Activated T-cell treated with anti-CD3 and anti-CD28 coated beads, Interleukin-2, amount 50 U/mL, for 24 hours (primary cell): Measurements from ENCODE around the gene IBTK.
"Not testable (repeated sequence)": the region's sequence is repeated elsewhere in the genome, so short reads cannot be mapped to it uniquely, and the experiment has no call there.

Experiments used
- DNase-seq: peaks from one replicate; pipeline ENCODE4 v3.0.0-alpha.2; 2020
- H3K27ac Mint-ChIP-seq: 2 replicates; pipeline ENCODE4 v1.8.0; 2020; ENCODE audit warnings: mild to moderate bottlenecking, mixed read lengths
- H3K27me3 Mint-ChIP-seq: 2 replicates; pipeline ENCODE4 v1.8.0; 2020; ENCODE audit warnings: mixed read lengths
- H3K36me3 Mint-ChIP-seq: 2 replicates; pipeline ENCODE4 v1.8.0; 2020; ENCODE audit warnings: low read depth, mixed read lengths
- H3K4me1 Mint-ChIP-seq: 2 replicates; pipeline ENCODE4 v1.8.0; 2020; ENCODE audit warnings: low read depth, mixed read lengths
- H3K4me3 Mint-ChIP-seq: 2 replicates; pipeline ENCODE4 v1.8.0; 2020; ENCODE audit warnings: mild to moderate bottlenecking, moderate library complexity, mixed read lengths
- H3K9me3 Mint-ChIP-seq: 2 replicates; pipeline ENCODE4 v1.8.0; 2020; ENCODE audit warnings: mixed read lengths

The IBTK gene

GRCh38 chr6:82220167-82220566 is 27.4 kb downstream of the IBTK start:
- no peaks in the 10 kb centered on the region for H3K9me3 Mint-ChIP-seq
- H3K36me3 Mint-ChIP-seq, result peaks cover 77% of the 10 kb centered on the region

DNA sequence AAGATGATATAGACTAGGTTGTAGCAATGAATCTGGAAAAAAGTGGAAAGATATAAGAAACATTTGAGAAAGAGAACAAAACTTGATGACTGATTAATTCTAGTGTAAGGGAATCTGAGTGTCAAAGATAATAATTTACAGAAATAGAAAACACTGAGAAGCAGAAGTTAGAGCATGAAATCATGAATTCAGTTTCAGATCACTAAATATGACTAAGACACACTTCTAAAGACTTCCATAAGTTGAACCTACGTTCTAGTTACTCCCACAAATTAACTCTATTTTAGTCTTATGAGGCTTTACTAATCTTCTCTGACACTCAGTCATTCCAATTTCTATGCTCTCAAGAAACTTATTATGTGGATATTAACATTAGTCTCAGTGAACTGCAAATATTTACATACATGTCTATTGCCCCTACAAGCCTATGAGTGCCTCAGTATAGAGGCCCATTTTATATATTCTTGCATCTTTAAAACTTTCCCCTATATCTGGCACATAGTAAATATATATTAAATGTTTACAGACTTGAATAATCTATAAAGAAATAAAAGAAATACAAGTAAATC is 30.4 kb downstream of the IBTK start:
- no peaks in the 10 kb centered on the region for H3K27me3 Mint-ChIP-seq
- peaks cover 85% of the 10 kb centered on the region for H3K36me3 Mint-ChIP-seq
- no peak for DNase-seq
- H3K9me3 Mint-ChIP-seq, result no peaks in the 10 kb centered on the region
- peaks cover 3% of the 10 kb centered on the region for H3K4me1 Mint-ChIP-seq
- H3K27ac Mint-ChIP-seq, result peak overlapping the region; percentile 2
- no peak overlapping the region for H3K4me3 Mint-ChIP-seq

More at GRCh38 chr6:82220167-82220566, 27.4 kb downstream of the IBTK start:
- H3K4me3 Mint-ChIP-seq, result no peak overlapping the region
- H3K4me1 Mint-ChIP-seq, result peaks cover 3% of the 10 kb centered on the region
- no peaks in the 10 kb centered on the region for H3K27me3 Mint-ChIP-seq
- DNase-seq, result no peak
- H3K27ac Mint-ChIP-seq, result no peak overlapping the region

- Mint-ChIP-seq H3K4me3 (no peak overlapping the region), H3K27ac (peak overlapping the region; percentile 2), H3K9me3 (no peaks in the 10 kb centered on the region), H3K36me3 (peaks cover 85% of the 10 kb centered on the region), H3K4me1 (peaks cover 3% of the 10 kb centered on the region), H3K27me3 (no peaks in the 10 kb centered on the region)
- DNase-seq, result no peak
These were observed 31.0 kb downstream of the IBTK start for GRCh38 chr6:82216549-82216948.

GRCh38 chr6:82211326-82211725 is 36.2 kb downstream of the IBTK start:
- Mint-ChIP-seq H3K4me3 (no peak overlapping the region), H3K9me3 (no peaks in the 10 kb centered on the region), H3K27me3 (no peaks in the 10 kb centered on the region), H3K27ac (no peak overlapping the region), H3K4me1 (peaks cover 4% of the 10 kb centered on the region), H3K36me3 (peaks cover 83% of the 10 kb centered on the region)
- no peak for DNase-seq

DNA sequence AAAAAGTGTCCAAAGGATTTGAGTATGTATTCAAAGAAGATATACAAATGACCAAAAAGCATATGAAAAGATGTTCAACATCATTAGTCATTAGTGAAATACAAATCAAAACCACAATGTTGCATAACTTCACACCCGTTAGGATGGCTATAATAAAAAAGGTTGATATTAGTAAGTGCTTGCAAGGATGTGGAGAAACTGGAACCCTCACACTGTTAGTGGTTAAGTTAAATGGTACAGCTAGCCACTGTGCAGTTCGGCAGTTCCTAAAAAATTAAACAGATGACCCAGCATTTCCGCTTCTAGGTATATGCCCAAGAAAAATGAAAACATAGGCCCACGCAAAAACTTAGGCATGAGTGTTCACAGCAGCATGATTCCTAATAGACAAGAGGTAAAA is 38.6 kb downstream of the IBTK start:
- Mint-ChIP-seq H3K4me1 (peaks cover 4% of the 10 kb centered on the region), H3K27ac (no peak overlapping the region), H3K9me3 (no peaks in the 10 kb centered on the region), H3K36me3 (peaks cover 84% of the 10 kb centered on the region), H3K4me3 (no peak overlapping the region), H3K27me3 (no peaks in the 10 kb centered on the region)
- no peak for DNase-seq

- no peak for DNase-seq
- H3K9me3 Mint-ChIP-seq, result no peaks in the 10 kb centered on the region
- H3K4me1 Mint-ChIP-seq, result peaks cover 4% of the 10 kb centered on the region
- peaks cover 80% of the 10 kb centered on the region for H3K36me3 Mint-ChIP-seq
- H3K4me3 Mint-ChIP-seq, result no peak overlapping the region
- H3K27ac Mint-ChIP-seq, result peak overlapping the region; percentile 50
- H3K27me3 Mint-ChIP-seq, result no peaks in the 10 kb centered on the region
These were observed 41.6 kb downstream of the IBTK start for GRCh38 chr6:82205930-82206392.

- Mint-ChIP-seq H3K4me3 (no peak overlapping the region), H3K36me3 (peaks cover 83% of the 10 kb centered on the region), H3K4me1 (peaks cover 3% of the 10 kb centered on the region), H3K27me3 (no peaks in the 10 kb centered on the region), H3K9me3 (no peaks in the 10 kb centered on the region), H3K27ac (no peak overlapping the region)
- no peak for DNase-seq
These were observed 43.5 kb downstream of the IBTK start for GRCh38 chr6:82204020-82204419.

- DNase-seq, result no peak
These were observed 49.8 kb downstream of the IBTK start for GRCh38 chr6:82197784-82198183.

GRCh38 chr6:82197245-82197644 is 50.3 kb downstream of the IBTK start:
- peaks cover 88% of the 10 kb centered on the region for H3K36me3 Mint-ChIP-seq
- H3K27me3 Mint-ChIP-seq, H3K4me1 Mint-ChIP-seq, DNase-seq, H3K27ac Mint-ChIP-seq, H3K9me3 Mint-ChIP-seq, H3K4me3 Mint-ChIP-seq: not testable (repeated sequence)

More at GRCh38 chr6:82197784-82198183, 49.8 kb downstream of the IBTK start:
- H3K36me3 Mint-ChIP-seq, result peaks cover 88% of the 10 kb centered on the region
- H3K4me3 Mint-ChIP-seq, result no peak overlapping the region
- no peaks in the 10 kb centered on the region for H3K9me3 Mint-ChIP-seq
- H3K27me3 Mint-ChIP-seq, result no peaks in the 10 kb centered on the region
- no peaks in the 10 kb centered on the region for H3K4me1 Mint-ChIP-seq
- H3K27ac Mint-ChIP-seq, result no peak overlapping the region

DNA sequence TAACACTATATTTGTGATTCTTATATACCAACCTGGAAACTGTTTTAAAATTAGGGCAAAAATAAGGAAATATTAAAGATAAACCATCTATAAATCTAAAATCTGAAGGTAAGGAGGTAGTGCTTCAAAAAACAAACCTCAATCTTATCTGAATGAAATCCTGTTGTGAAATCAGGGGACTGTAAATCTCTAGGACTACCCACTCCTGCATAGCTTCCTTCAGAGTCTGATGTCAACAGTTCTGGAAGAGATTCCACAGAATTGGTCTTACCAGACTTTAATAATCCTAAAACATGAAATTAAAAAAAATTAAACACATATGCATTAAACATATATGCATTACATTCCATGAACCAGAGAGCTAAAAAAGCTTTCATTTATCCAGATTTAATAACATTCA is 51.4 kb downstream of the IBTK start:
- Mint-ChIP-seq H3K36me3 (peaks cover 88% of the 10 kb centered on the region), H3K4me3 (no peak overlapping the region), H3K27ac (no peak overlapping the region), H3K4me1 (no peaks in the 10 kb centered on the region), H3K9me3 (no peaks in the 10 kb centered on the region), H3K27me3 (no peaks in the 10 kb centered on the region)
- no peak for DNase-seq

DNA sequence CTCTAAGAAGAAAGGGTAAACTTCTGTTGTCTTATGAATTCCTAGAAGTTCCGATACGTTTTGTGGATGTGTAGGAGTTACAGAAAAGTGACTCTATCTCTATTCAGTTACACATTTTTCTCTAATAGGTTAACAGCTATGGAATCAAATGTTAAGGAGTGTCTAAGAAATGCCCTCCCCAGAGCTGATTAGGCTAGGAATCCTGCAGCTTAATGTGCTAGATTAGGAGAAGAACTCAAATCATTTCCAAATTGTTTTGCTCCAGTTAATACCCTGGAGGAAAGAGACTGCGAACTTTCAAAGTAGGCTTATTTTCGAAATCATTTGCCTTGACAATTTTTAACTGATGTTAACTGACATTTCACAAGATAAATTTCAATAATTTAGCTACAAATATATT is 51.9 kb downstream of the IBTK start:
- H3K36me3 Mint-ChIP-seq, result peaks cover 85% of the 10 kb centered on the region

GRCh38 chr6:82185948-82186535 is 61.5 kb downstream of the IBTK start:
- H3K4me1 Mint-ChIP-seq, result peaks cover 8% of the 10 kb centered on the region
- DNase-seq, result no peak
- H3K9me3 Mint-ChIP-seq, result no peaks in the 10 kb centered on the region
- H3K4me3 Mint-ChIP-seq, result no peak overlapping the region
- H3K27ac Mint-ChIP-seq, result no peak overlapping the region
- H3K27me3 Mint-ChIP-seq, result no peaks in the 10 kb centered on the region
- peaks cover 75% of the 10 kb centered on the region for H3K36me3 Mint-ChIP-seq

More for the DNA sequence above, 51.9 kb downstream of the IBTK start:
- no peak for DNase-seq
- H3K27ac Mint-ChIP-seq, result no peak overlapping the region
- no peaks in the 10 kb centered on the region for H3K27me3 Mint-ChIP-seq
- H3K4me3 Mint-ChIP-seq, result no peak overlapping the region
- no peaks in the 10 kb centered on the region for H3K9me3 Mint-ChIP-seq
- H3K4me1 Mint-ChIP-seq, result no peaks in the 10 kb centered on the region

DNA sequence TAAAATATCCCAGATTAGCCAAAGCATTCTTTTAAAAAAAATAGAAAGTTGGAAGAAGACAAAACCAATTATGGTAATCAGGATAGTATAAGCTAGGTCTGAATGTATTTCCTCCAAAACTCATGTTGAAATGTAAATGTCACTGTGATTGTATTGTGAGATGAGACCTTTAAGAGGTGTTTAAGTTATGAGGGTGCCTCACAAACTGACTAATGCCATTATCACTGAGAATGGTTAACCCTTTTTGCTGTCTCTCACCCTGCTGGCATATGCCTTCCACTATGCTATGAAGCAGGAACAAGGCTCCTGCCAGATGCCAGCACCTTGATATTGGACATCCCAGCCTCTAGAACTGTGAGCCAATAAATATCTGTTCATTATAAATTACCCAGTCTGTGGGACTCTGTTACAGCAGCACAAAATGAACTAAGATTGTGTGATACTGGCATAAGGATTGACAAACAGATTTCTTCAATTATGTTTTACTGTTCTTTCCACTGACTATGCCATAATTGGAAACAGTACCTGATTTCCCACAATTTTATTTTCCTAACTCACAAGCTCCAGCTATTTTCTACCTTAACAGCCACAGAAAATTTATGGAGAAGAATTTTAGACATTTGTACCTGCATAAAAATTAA is 63.8 kb downstream of the IBTK start:
- no peak overlapping the region for H3K27ac Mint-ChIP-seq
- peaks cover 8% of the 10 kb centered on the region for H3K4me1 Mint-ChIP-seq
- no peaks in the 10 kb centered on the region for H3K9me3 Mint-ChIP-seq
- H3K27me3 Mint-ChIP-seq, result no peaks in the 10 kb centered on the region
- peaks cover 78% of the 10 kb centered on the region for H3K36me3 Mint-ChIP-seq
- DNase-seq, result no peak
- H3K4me3 Mint-ChIP-seq, result no peak overlapping the region

- peaks cover 78% of the 10 kb centered on the region for H3K36me3 Mint-ChIP-seq
- DNase-seq, result no peak
These were observed 64.8 kb downstream of the IBTK start for GRCh38 chr6:82182756-82183155.

GRCh38 chr6:82179415-82179814 is 68.1 kb downstream of the IBTK start:
- Mint-ChIP-seq H3K4me3 (no peak overlapping the region), H3K36me3 (peaks cover 79% of the 10 kb centered on the region), H3K9me3 (no peaks in the 10 kb centered on the region), H3K27me3 (no peaks in the 10 kb centered on the region), H3K4me1 (peaks cover 8% of the 10 kb centered on the region), H3K27ac (no peak overlapping the region)
- no peak for DNase-seq

More at GRCh38 chr6:82182756-82183155, 64.8 kb downstream of the IBTK start:
- peak overlapping the region; percentile 18 for H3K27ac Mint-ChIP-seq
- H3K9me3 Mint-ChIP-seq, result no peaks in the 10 kb centered on the region
- no peaks in the 10 kb centered on the region for H3K27me3 Mint-ChIP-seq
- H3K4me3 Mint-ChIP-seq, result no peak overlapping the region
- peaks cover 8% of the 10 kb centered on the region for H3K4me1 Mint-ChIP-seq
